Measurements from ENCODE around the gene AP4B1.
A peak's percentile ranks its signal among the peaks of the same experiment; 100 is the strongest.
"Not testable (repeated sequence)": the region's sequence is repeated elsewhere in the genome, so short reads cannot be mapped to it uniquely, and the experiment has no call there.

AP4B1 gene

GRCh38 chr1:113904674-113905434 lies at the start of gene AP4B1, which contains the start of gene DCLRE1B:
AP4B1 (minus strand) TSS chr1:113904799; CDS start chr1:113904717, 82 bp downstream.
DCLRE1B (plus strand) TSS chr1:113905326; CDS start chr1:113905587, 261 bp downstream.
- peak; percentile 84 for TF ChIP-seq POLR2A (IDR thresholded peaks at IDR 0.05; ENCODE audit: low read depth, low read length)
- peak; percentile 91 for FAIRE-seq
- peak; percentile 93 for DNase-seq (ENCODE audit: insufficient read length, low spot score)

- no peak for TF ChIP-seq POLR2A (IDR thresholded peaks at IDR 0.05; ENCODE audit: low read depth, low read length)
- DNase-seq (ENCODE audit: insufficient read length, low spot score) (no peak), FAIRE-seq (no peak)
These were observed 47.1 kb upstream of the AP4B1 start for GRCh38 chr1:113951719-113952118.

- no peak for TF ChIP-seq POLR2A (IDR thresholded peaks at IDR 0.05; ENCODE audit: low read depth, low read length)
- DNase-seq (ENCODE audit: insufficient read length, low spot score) (no peak), FAIRE-seq (no peak)
These were observed 46.3 kb upstream of the AP4B1 start for GRCh38 chr1:113950908-113951307.

GRCh38 chr1:113949007-113949406 lies 44.4 kb upstream of the AP4B1 start:
- no peak for TF ChIP-seq POLR2A (IDR thresholded peaks at IDR 0.05; ENCODE audit: low read depth, low read length)
- FAIRE-seq (no peak), DNase-seq (ENCODE audit: insufficient read length, low spot score) (no peak)

- not testable (repeated sequence) for FAIRE-seq; DNase-seq (ENCODE audit: insufficient read length, low spot score)
These were observed 43.6 kb upstream of the AP4B1 start for GRCh38 chr1:113948151-113948550.

GRCh38 chr1:113947388-113948107 lies 42.9 kb upstream of the AP4B1 start:
- peak; percentile 6 for FAIRE-seq
- no peak for TF ChIP-seq POLR2A (IDR thresholded peaks at IDR 0.05; ENCODE audit: low read depth, low read length)
- no peak for DNase-seq (ENCODE audit: insufficient read length, low spot score)

GRCh38 chr1:113946678-113947387 lies 42.2 kb upstream of the AP4B1 start:
- no peak for TF ChIP-seq POLR2A (IDR thresholded peaks at IDR 0.05; ENCODE audit: low read depth, low read length)
- FAIRE-seq (peak; percentile 55), DNase-seq (ENCODE audit: insufficient read length, low spot score) (no peak)

GRCh38 chr1:113946112-113946511 lies 41.5 kb upstream of the AP4B1 start:
- no peak for TF ChIP-seq POLR2A (IDR thresholded peaks at IDR 0.05; ENCODE audit: low read depth, low read length)
- DNase-seq (ENCODE audit: insufficient read length, low spot score) (no peak), FAIRE-seq (peak; percentile 57)

GRCh38 chr1:113945329-113945728 lies 40.7 kb upstream of the AP4B1 start:
- no peak for TF ChIP-seq POLR2A (IDR thresholded peaks at IDR 0.05; ENCODE audit: low read depth, low read length)
- FAIRE-seq (no peak), DNase-seq (ENCODE audit: insufficient read length, low spot score) (no peak)

- no peak for TF ChIP-seq POLR2A (IDR thresholded peaks at IDR 0.05; ENCODE audit: low read depth, low read length)
- DNase-seq (ENCODE audit: insufficient read length, low spot score) (no peak), FAIRE-seq (peak; percentile 6)
These were observed 38.6 kb upstream of the AP4B1 start for GRCh38 chr1:113943028-113943811.

- no peak for TF ChIP-seq POLR2A (IDR thresholded peaks at IDR 0.05; ENCODE audit: low read depth, low read length)
- FAIRE-seq, result no peak
- no peak for DNase-seq (ENCODE audit: insufficient read length, low spot score)
These were observed 37.9 kb upstream of the AP4B1 start for GRCh38 chr1:113942527-113942926.

GRCh38 chr1:113941245-113941559 lies 36.6 kb upstream of the AP4B1 start:
- TF ChIP-seq POLR2A (IDR thresholded peaks at IDR 0.05; ENCODE audit: low read depth, low read length), result no peak
- no peak for FAIRE-seq
- DNase-seq (ENCODE audit: insufficient read length, low spot score), result no peak

- DNase-seq (ENCODE audit: insufficient read length, low spot score) (no peak), FAIRE-seq (no peak)
- TF ChIP-seq POLR2A (IDR thresholded peaks at IDR 0.05; ENCODE audit: low read depth, low read length), result no peak
These were observed 36.0 kb upstream of the AP4B1 start for GRCh38 chr1:113940365-113941244.

Data from H54 (cell line).